H1 (cell line): ENCODE data around the gene KCNJ5. TPM values are rescaled to one million over a fixed set of nuclear protein-coding genes. Genes with fewer than 3 reads are reported as not detected.

Experiments
- CTCF ChIA-PET: fragments of 300-600 bp; sonication (Branson Sonifier 250); formaldehyde crosslinking; loops from one replicate; lab custom pipeline; 2021; ENCODE audit not compliant: partially characterized antibody; lab: Charles Lee
- POLR2A ChIA-PET: fragments of 300-600 bp; sonication (Branson Sonifier 250); formaldehyde crosslinking; loops from one replicate; lab custom pipeline; 2021; ENCODE audit warnings: inconsistent platforms; ENCODE audit not compliant: partially characterized antibody; lab: Charles Lee
- DNase-seq, 2 experiments: peaks; one replicate each; pipeline versions ENCODE4 v3.0.0 to v3.0.0-alpha.2; 2010 to 2022; ENCODE audit warnings: low spot score in 2 of 2, low read depth in 1 of 2, mixed read lengths in 1 of 2
- FAIRE-seq: peaks from 2 replicates; lab custom pipeline; 2011; peaks lifted over from hg19 to GRCh38; lab: Jason Lieb, UNC
- H2AFZ ChIP-seq: 2 replicates; pipeline ENCODE4 v1.8.1; 2012; ENCODE audit warnings: low read length, inconsistent platforms
- H2AK5ac ChIP-seq: 2 replicates; pipeline ENCODE4 v1.6.1; 2013; ENCODE audit warnings: low read depth, low read length
- H2BK120ac ChIP-seq: replicated peaks from 2 replicates; pipeline ENCODE3; 2013; ENCODE audit warnings: low read depth, low read length, inconsistent platforms
- H2BK12ac ChIP-seq: 2 replicates; pipeline ENCODE4 v1.6.1; 2013; ENCODE audit warnings: low read depth, low read length
- H2BK15ac ChIP-seq: 2 replicates; pipeline ENCODE4 v1.6.1; 2013; ENCODE audit warnings: low read length
- H2BK20ac ChIP-seq: 2 replicates; pipeline ENCODE4 v1.6.1; 2013; ENCODE audit warnings: low read length
- H2BK5ac ChIP-seq: 2 replicates; pipeline ENCODE4 v1.6.1; 2013; ENCODE audit warnings: low read depth, low read length
- H3K14ac ChIP-seq: 2 replicates; pipeline ENCODE4 v1.6.1; 2013; ENCODE audit warnings: inconsistent platforms; ENCODE audit not compliant: insufficient read length
- H3K18ac ChIP-seq: 2 replicates; pipeline ENCODE4 v1.6.1; 2013; ENCODE audit warnings: low read length; ENCODE audit errors: extremely low read depth
- H3K23ac ChIP-seq: 2 replicates; pipeline ENCODE4 v1.6.1; 2013; ENCODE audit warnings: inconsistent platforms; ENCODE audit not compliant: insufficient read length
- H3K23me2 ChIP-seq: 2 replicates; pipeline ENCODE4 v1.6.1; 2013; ENCODE audit warnings: low read depth, low read length
- H3K27ac ChIP-seq: 2 replicates; pipeline ENCODE4 v1.6.1; 2011; ENCODE audit warnings: low read depth, low read length, inconsistent platforms
- H3K27me3 ChIP-seq, 4 experiments: replicated peaks in 1 of 4; 1 replicate in 1 of 4; 2 replicates in 3 of 4; pipeline versions ENCODE4 v1.6.1 to v1.8.1; 2011 to 2013; ENCODE audit warnings: low read length in 3 of 4, mild to moderate bottlenecking in 3 of 4, inconsistent platforms in 2 of 4, mixed read lengths in 2 of 4, moderate library complexity in 1 of 4; ENCODE audit not compliant: control insufficient read depth in 3 of 4, insufficient read depth in 3 of 4; ENCODE audit errors: extremely low read depth in 1 of 4
- H3K36me3 ChIP-seq, 4 experiments: 2 replicates each; pipeline versions ENCODE4 v1.6.1 to v1.8.1; 2011 to 2013; ENCODE audit warnings: mild to moderate bottlenecking in 4 of 4, low read length in 3 of 4, moderate library complexity in 2 of 4, control low read depth in 1 of 4, inconsistent platforms in 1 of 4; ENCODE audit not compliant: insufficient read depth in 4 of 4, control insufficient read depth in 2 of 4
- H3K4ac ChIP-seq: replicated peaks from 2 replicates; pipeline ENCODE3; 2013; ENCODE audit warnings: low read length, low read depth, mixed read lengths, inconsistent platforms; ENCODE audit not compliant: insufficient read length
- H3K4me1 ChIP-seq, 4 experiments: replicated peaks in 1 of 4; 1 replicate in 1 of 4; 2 replicates in 3 of 4; pipeline versions ENCODE4 v1.6.1 to v1.8.1; 2011 to 2013; ENCODE audit warnings: low read length in 3 of 4, inconsistent platforms in 2 of 4, mixed read lengths in 1 of 4; ENCODE audit not compliant: insufficient read depth in 4 of 4, control insufficient read depth in 3 of 4
- H3K4me2 ChIP-seq, 2 experiments: 2 replicates each; pipeline versions ENCODE4 v1.6.1 to v1.8.1; 2011 to 2013; ENCODE audit warnings: low read depth in 2 of 2, low read length in 2 of 2, control low read depth in 1 of 2, inconsistent platforms in 1 of 2, mild to moderate bottlenecking in 1 of 2; ENCODE audit not compliant: insufficient read depth in 1 of 2
- H3K4me3 ChIP-seq, 4 experiments: fragments of 200-600, 300-600 bp in 1 of 4; sonication (generic), shearing (Covaris generic), sonication (Bioruptor Twin) in 1 of 4; 2 replicates each; pipeline versions ENCODE4 v1.5.1 to v1.8.1; 2011 to 2016; ENCODE audit warnings: low read length in 4 of 4, low read depth in 3 of 4, control low read depth in 2 of 4, inconsistent platforms in 2 of 4, mild to moderate bottlenecking in 2 of 4, mixed read lengths in 1 of 4, moderate library complexity in 1 of 4; ENCODE audit not compliant: insufficient read depth in 2 of 4; ENCODE audit errors: extremely low read depth in 1 of 4
- H3K56ac ChIP-seq: replicated peaks from 2 replicates; pipeline ENCODE3; 2013; ENCODE audit warnings: low read depth, mild to moderate bottlenecking, mixed read lengths, low read length, inconsistent platforms; ENCODE audit not compliant: insufficient read length
- H3K79me1 ChIP-seq: 2 replicates; pipeline ENCODE4 v1.6.1; 2013; ENCODE audit warnings: low read depth, low read length, control low read depth
- H3K79me2 ChIP-seq, 2 experiments: 2 replicates each; pipeline versions ENCODE4 v1.6.1 to v1.8.1; 2012 to 2013; ENCODE audit warnings: low read length in 2 of 2, mild to moderate bottlenecking in 2 of 2, inconsistent platforms in 1 of 2; ENCODE audit not compliant: insufficient read depth in 2 of 2, control insufficient read depth in 1 of 2
- H3K9ac ChIP-seq, 4 experiments: replicated peaks in 1 of 4; 1 replicate in 1 of 4; 2 replicates in 3 of 4; pipeline versions ENCODE4 v1.6.1 to v1.8.1; 2011 to 2013; ENCODE audit warnings: low read depth in 3 of 4, low read length in 3 of 4, control low read depth in 2 of 4, mild to moderate bottlenecking in 2 of 4, moderate library complexity in 2 of 4, inconsistent platforms in 1 of 4; ENCODE audit errors: extremely low read depth in 1 of 4
- H3K9me3 ChIP-seq, 2 experiments: 2 replicates each; pipeline versions ENCODE4 v1.6.1 to v1.8.1; 2012 to 2013; ENCODE audit warnings: mild to moderate bottlenecking in 2 of 2, moderate library complexity in 2 of 2, control low read depth in 1 of 2, inconsistent platforms in 1 of 2, low read depth in 1 of 2, low read length in 1 of 2, mixed read lengths in 1 of 2; ENCODE audit not compliant: insufficient read depth in 2 of 2
- H4K20me1 ChIP-seq, 2 experiments: replicated peaks in 1 of 2; 2 replicates each; pipeline versions ENCODE3 to v1.8.1; 2011 to 2013; ENCODE audit warnings: inconsistent platforms in 2 of 2, low read length in 2 of 2, mild to moderate bottlenecking in 1 of 2; ENCODE audit not compliant: insufficient read depth in 2 of 2, control insufficient read depth in 1 of 2
- H4K5ac ChIP-seq: 2 replicates; pipeline ENCODE4 v1.6.1; 2013; ENCODE audit warnings: low read length, low read depth, mixed read lengths, inconsistent platforms; ENCODE audit not compliant: insufficient read length
- H4K8ac ChIP-seq: 2 replicates; pipeline ENCODE4 v1.8.0; 2013; ENCODE audit warnings: mild to moderate bottlenecking, moderate library complexity, low read length, inconsistent platforms; ENCODE audit not compliant: insufficient read depth; ENCODE audit errors: extremely low read depth
- H4K91ac ChIP-seq: replicated peaks from 2 replicates; pipeline ENCODE3; 2013; ENCODE audit warnings: low read length, mixed read lengths, inconsistent platforms; ENCODE audit not compliant: insufficient read length
- CEBPB ChIP-seq: IDR thresholded peaks from 2 replicates; pipeline ENCODE4 v1.6.1; 2012; ENCODE audit warnings: low read depth, low read length
- EP300 ChIP-seq, 2 experiments: IDR thresholded peaks; 1 replicate in 1 of 2; 2 replicates in 1 of 2; pipeline ENCODE4 v1.6.1; 2011 to 2012; ENCODE audit warnings: low read depth in 2 of 2, low read length in 2 of 2, mild to moderate bottlenecking in 2 of 2, borderline replicate concordance in 1 of 2, inconsistent platforms in 1 of 2, moderate library complexity in 1 of 2
- FOSL1 ChIP-seq: IDR thresholded peaks from 2 replicates; pipeline ENCODE4 v1.6.1; 2011; ENCODE audit warnings: mild to moderate bottlenecking, low read depth, low read length, moderate library complexity; ENCODE audit not compliant: insufficient read depth
- HDAC2 ChIP-seq, 2 experiments: fragments of 300-600 bp in 1 of 2; sonication (generic) in 1 of 2; IDR thresholded peaks; 2 replicates each; pipeline ENCODE4 v1.6.1; 2011 to 2012; ENCODE audit warnings: low read depth in 2 of 2, low read length in 2 of 2, mild to moderate bottlenecking in 2 of 2, moderate library complexity in 2 of 2, borderline replicate concordance in 1 of 2, inconsistent platforms in 1 of 2
- JUN ChIP-seq: IDR thresholded peaks from 2 replicates; pipeline ENCODE4 v1.6.1; 2011; ENCODE audit warnings: low read depth, mild to moderate bottlenecking, improper control_type of control experiment, low read length
- KDM1A ChIP-seq: fragments of 200-600, 300-600 bp; sonication (generic); IDR thresholded peaks from 2 replicates; pipeline ENCODE4 v1.7.1; 2016; ENCODE audit warnings: mild to moderate bottlenecking, low read length, borderline replicate concordance
- KDM4A ChIP-seq: IDR thresholded peaks from one replicate; pipeline ENCODE4 v1.7.1; 2012; ENCODE audit warnings: low read depth, mild to moderate bottlenecking, moderate library complexity, low read length, inconsistent platforms; ENCODE audit not compliant: severe bottlenecking
- MAFK ChIP-seq: IDR thresholded peaks from 2 replicates; pipeline ENCODE4 v1.6.1; 2012; ENCODE audit warnings: low read depth, mild to moderate bottlenecking, improper control_type of control experiment, low read length
- RFX5 ChIP-seq: IDR thresholded peaks from 2 replicates; pipeline ENCODE4 v1.6.1; 2011; ENCODE audit warnings: low read depth, low read length, improper control_type of control experiment, borderline replicate concordance
- SP1 ChIP-seq: IDR thresholded peaks from 2 replicates; pipeline ENCODE4 v1.6.1; 2011; ENCODE audit warnings: low read depth, low read length
- SP2 ChIP-seq: IDR thresholded peaks from 2 replicates; pipeline ENCODE4 v1.6.1; 2012; ENCODE audit warnings: mild to moderate bottlenecking, low read length, inconsistent platforms
- TEAD4 ChIP-seq: IDR thresholded peaks from 2 replicates; pipeline ENCODE4 v1.6.1; 2012; ENCODE audit warnings: low read depth, low read length, inconsistent platforms, mixed read lengths
- WGBS, 2 experiments: shearing (Covaris generic) in 1 of 2; methylation state at CpG; one replicate each; pipeline versions ENCODE4 v1.1.6 to v1.1.7; 2013 to 2015; ENCODE audit warnings: low lambda C conversion rate in 2 of 2, mixed read lengths in 2 of 2, inconsistent platforms in 1 of 2, low coverage in 1 of 2, missing lambda C conversion rate in 1 of 2; ENCODE audit not compliant: insufficient replicate concordance in 2 of 2, insufficient coverage in 1 of 2, insufficient read length in 1 of 2; ENCODE audit errors: extremely low coverage in 1 of 2, missing lambda C conversion rate in 1 of 2; 5-methylcytosine and 5-hydroxymethylcytosine counted together
- polyA plus RNA-seq, 7 experiments: library from polyadenylated mRNA; depleted of rRNA in 3 of 7; stranded (reverse) in 5 of 7; unstranded in 2 of 7; fragments of >200 nt in 5 of 7; fragments of 200-250 nt in 2 of 7; gene quantifications; 1 replicate in 5 of 7; 2 replicates in 1 of 7; 4 replicates in 1 of 7; pipeline versions ENCODE4 v1.2.1 to v1.2.3, GENCODE V29; 2011 to 2013; ENCODE audit warnings: missing spikeins in 2 of 7, mixed read lengths in 2 of 7
- total RNA-seq: library from RNA; stranded (reverse); fragmentation: NEBNext Ultra II Directional; extraction: Animal tissue kit (Norgen Biotek cat#: 25700); gene quantifications from 2 replicates; pipeline ENCODE4 v1.2.1, GENCODE V29; 2021

KCNJ5 gene
- total and polyA plus RNA-seq, 2 of the 8 experiments (the other 6 are each of a cell fraction or from before 2014, with no cell fraction given), result 0.05 TPM; not detected in 1

- H3K4me2 ChIP-seq, result peak overlapping the region; percentile 65 to 80
- no peak overlapping the region for H2BK15ac ChIP-seq
- H3K9ac ChIP-seq, result no peak overlapping the region
- no peak overlapping the region for H4K5ac ChIP-seq
- H2BK120ac ChIP-seq, result no peak overlapping the region
- no peaks in the 10 kb centered on the region for H3K9me3 ChIP-seq
- no peak overlapping the region for H3K23ac ChIP-seq
- H2AK5ac ChIP-seq, result no peak overlapping the region
- no peaks in the 10 kb centered on the region for H3K36me3 ChIP-seq
- no peak overlapping the region for H2AFZ ChIP-seq
- H2BK12ac ChIP-seq, result peak overlapping the region; percentile 93; the same call in 1 of the 2 replicates
- H3K14ac ChIP-seq, result no peak overlapping the region
- H3K4me1 ChIP-seq, result peaks cover 17 to 35% (median 23%) of the 10 kb centered on the region in 4 experiments
- H2BK5ac ChIP-seq, result peak overlapping the region; percentile 50; the same call in 1 of the 2 replicates
- H3K23me2 ChIP-seq, result no peaks in the 10 kb centered on the region
- no peak overlapping the region for H4K8ac ChIP-seq
- DNase-seq (peak; percentile 50 to 63), FAIRE-seq (peak; percentile 93)
- H3K4me3 ChIP-seq, result peak overlapping the region in 3 of 4 experiments; percentile 21 to 35 (median 21); a peak in 4 of 8 replicates
- 4% methylated on average over 6 of the region's 6 CpGs; no CpG with 5 or more reads in 1 of the 2 experiments for WGBS, 2 experiments
- no peak overlapping the region for H3K56ac ChIP-seq
- H3K18ac ChIP-seq, result peak overlapping the region; percentile 34; the same call in 1 of the 2 replicates
- no peak overlapping the region for H3K4ac ChIP-seq
- H3K79me2 ChIP-seq, result no peaks in the 10 kb centered on the region
- H4K91ac ChIP-seq, result no peak overlapping the region
- H4K20me1 ChIP-seq, result no peaks in the 10 kb centered on the region
- CTCF ChIA-PET, result interaction anchor here (1.2 to 4.9 kb wide), 2 partner anchors 14 to 32 kb away, joined by 5 to 35 read pairs; no protein-coding TSS in a partner anchor
- H3K27me3 ChIP-seq, result peaks cover 0 to 11% (median 9%) of the 10 kb centered on the region in 4 experiments; a peak in 5 of 7 replicates
- POLR2A ChIA-PET, result no interaction called here
- H2BK20ac ChIP-seq, result peak overlapping the region; percentile 80
- H3K79me1 ChIP-seq, result no peaks in the 10 kb centered on the region
- TF ChIP-seq JUN (no peak), FOSL1 (no peak), SP2 (no peak), KDM4A (no peak), HDAC2 (IDR thresholded peaks at IDR 0.05; ENCODE audit: borderline replicate concordance in 1 of 2, low read depth in 2 of 2, low read length in 2 of 2) (0 out of 4 replicates have a peak, but pooled peaks have one; percentile 36 to 66), EP300 (IDR thresholded peaks at IDR 0.05; ENCODE audit: borderline replicate concordance in 1 of 2, low read depth in 2 of 2, low read length in 2 of 2) (peak in 1 of 2 experiments; percentile 17; a peak in 1 of 3 replicates), CEBPB (0 out of 2 replicates have a peak, but pooled peaks have one; percentile 15), KDM1A (peak; percentile 44; the same call in 1 of the 2 replicates), RFX5 (no peak), TEAD4 (peak; percentile 63), SP1 (peak; percentile 70), MAFK (no peak)
- H3K27ac ChIP-seq, result no peak overlapping the region
Measured at GRCh38 chr11:128871168-128871610, 20.0 kb upstream of the KCNJ5 start.
